ENCODE measurements around the gene PDE4D.

- TF ChIP-seq EZH2 (IDR thresholded peaks at IDR 0.05) = no peak
- no peak for TF ChIP-seq CTCF (IDR thresholded peaks at IDR 0.05)
These were observed 195.0 kb downstream of the PDE4D start for GRCh38 chr5:59698207-59699178.

Measured in neural progenitor cell (in vitro differentiated cells).